Endothelial cell of umbilical vein (primary cell): ENCODE measurements around the gene MCL1. TPM values are rescaled to one million over a fixed set of nuclear protein-coding genes. Genes with fewer than 3 reads are reported as not detected.

Source experiments
- BruUV-seq: library from RNA; stranded (reverse); fragments of 400-500 nt; replicated peaks from 2 replicates; lab custom pipeline; 2021; lab: Mats Ljungman, UMichigan
- CTCF ChIA-PET: fragments of 300-600, 350-600 bp; sonication (Branson Sonifier 250); formaldehyde crosslinking; loops from one replicate; lab custom pipeline; 2021; ENCODE audit warnings: antibody characterized with exemption, inconsistent platforms; lab: Charles Lee
- POLR2A ChIA-PET: fragments of 300-600, 350-600 bp; sonication (Branson Sonifier 250); formaldehyde crosslinking; loops from one replicate; lab custom pipeline; 2021; ENCODE audit warnings: antibody characterized with exemption, inconsistent platforms; lab: Charles Lee
- DNase-seq: peaks from one replicate; pipeline ENCODE4 v3.0.0-alpha.2; 2011; ENCODE audit warnings: low read depth, low spot score
- FAIRE-seq: peaks from 2 replicates; lab custom pipeline; 2011; peaks lifted over from hg19 to GRCh38; lab: Jason Lieb, UNC
- H2AFZ ChIP-seq: 2 replicates; pipeline ENCODE4 v1.6.0; 2012; ENCODE audit warnings: low read depth, low read length, control low read depth, inconsistent platforms
- H3K27ac ChIP-seq: 2 replicates; pipeline ENCODE4 v1.5.1; 2011; ENCODE audit warnings: low read depth, mild to moderate bottlenecking, control low read depth, low read length, moderate library complexity; ENCODE audit not compliant: insufficient read depth
- H3K27me3 ChIP-seq, 2 experiments: 2 replicates each; pipeline versions ENCODE4 v1.6.0 to v1.6.1; 2011; ENCODE audit warnings: low read length in 2 of 2, mixed read lengths in 1 of 2; ENCODE audit not compliant: control insufficient read depth in 2 of 2, insufficient read depth in 2 of 2
- H3K36me3 ChIP-seq, 2 experiments: 2 replicates in 1 of 2; 3 replicates in 1 of 2; pipeline ENCODE4 v1.5.1; 2011; ENCODE audit warnings: low read length in 2 of 2, mild to moderate bottlenecking in 1 of 2, moderate library complexity in 1 of 2; ENCODE audit not compliant: control insufficient read depth in 2 of 2, insufficient read depth in 2 of 2; ENCODE audit errors: extremely low read depth in 1 of 2
- H3K4me1 ChIP-seq: 3 replicates; pipeline ENCODE4 v1.5.1; 2011; ENCODE audit warnings: mild to moderate bottlenecking, low read length; ENCODE audit not compliant: control insufficient read depth, insufficient read depth; ENCODE audit errors: extremely low read depth
- H3K4me2 ChIP-seq: 2 replicates; pipeline ENCODE4 v1.6.1; 2011; ENCODE audit warnings: low read length, control low read depth, mixed read lengths; ENCODE audit not compliant: insufficient read depth
- H3K4me3 ChIP-seq, 3 experiments: fragments of 200-600 bp in 1 of 3; sonication (generic), shearing (Covaris generic) in 1 of 3; replicated peaks in 1 of 3; 2 replicates each; pipeline ENCODE4 v1.5.1; 2011 to 2016; ENCODE audit warnings: control low read depth in 3 of 3, low read length in 3 of 3, mild to moderate bottlenecking in 2 of 3, inconsistent platforms in 1 of 3, low read depth in 1 of 3, moderate library complexity in 1 of 3; ENCODE audit not compliant: insufficient read depth in 1 of 3
- H3K79me2 ChIP-seq: 2 replicates; pipeline ENCODE4 v1.6.0; 2012; ENCODE audit warnings: low read length, inconsistent platforms; ENCODE audit not compliant: control insufficient read depth, insufficient read depth
- H3K9ac ChIP-seq: replicated peaks from 2 replicates; pipeline ENCODE3; 2011; ENCODE audit warnings: low read length, control low read depth; ENCODE audit not compliant: insufficient read depth; ENCODE audit errors: extremely low read depth
- H3K9me1 ChIP-seq: replicated peaks from 3 replicates; pipeline ENCODE4 v1.6.0; 2011; ENCODE audit warnings: mild to moderate bottlenecking, low read length; ENCODE audit not compliant: control insufficient read depth, insufficient read depth; ENCODE audit errors: extremely low read depth
- H3K9me3 ChIP-seq: replicated peaks from 2 replicates; pipeline ENCODE4 v1.5.1; 2012; ENCODE audit warnings: low read length, inconsistent platforms; ENCODE audit not compliant: control insufficient read depth, insufficient read depth
- H4K20me1 ChIP-seq: replicated peaks from 2 replicates; pipeline ENCODE3; 2011; ENCODE audit warnings: mild to moderate bottlenecking, low read length; ENCODE audit not compliant: control insufficient read depth, insufficient read depth; ENCODE audit errors: extremely low read depth
- EZH2 ChIP-seq: IDR thresholded peaks from 2 replicates; pipeline ENCODE4 v1.6.1; 2012; ENCODE audit warnings: borderline replicate concordance, low read depth, mild to moderate bottlenecking, moderate library complexity, low read length, inconsistent platforms; ENCODE audit not compliant: severe bottlenecking
- FOS ChIP-seq: IDR thresholded peaks from 2 replicates; pipeline ENCODE4 v1.6.1; 2011; ENCODE audit warnings: mild to moderate bottlenecking, low read length, moderate library complexity, borderline replicate concordance; ENCODE audit not compliant: insufficient read depth
- GATA2 ChIP-seq: IDR thresholded peaks from 2 replicates; pipeline ENCODE4 v1.7.0; 2011; ENCODE audit warnings: low read depth, mild to moderate bottlenecking, moderate library complexity, mixed read lengths, low read length; ENCODE audit not compliant: insufficient read length, insufficient read depth
- JUN ChIP-seq: IDR thresholded peaks from 2 replicates; pipeline ENCODE4 v1.6.1; 2011; ENCODE audit warnings: borderline replicate concordance, low read depth; ENCODE audit not compliant: insufficient read length, insufficient read depth
- MYC ChIP-seq: IDR thresholded peaks from one replicate; pipeline ENCODE4 v1.6.1; 2011; ENCODE audit warnings: mild to moderate bottlenecking, low read depth, low read length
- POLR2A ChIP-seq: IDR thresholded peaks from 2 replicates; pipeline ENCODE4 v1.6.1; 2012; ENCODE audit warnings: low read depth, mild to moderate bottlenecking, control low read depth, low read length
- POLR2AphosphoS5 ChIP-seq: IDR thresholded peaks from 2 replicates; pipeline ENCODE4 v1.6.1; 2012; ENCODE audit warnings: low read depth, mild to moderate bottlenecking, control low read depth, low read length, moderate library complexity; ENCODE audit not compliant: insufficient read depth
- dilution Hi-C: fragments of 300-500 bp; cut with MboI; formaldehyde crosslinking; loops from one replicate; pipeline ENCODE4 v1.15.0; 2019; ENCODE audit warnings: low sequenced_read_pairs; ENCODE audit not compliant: extremely low pct_ligation_motif_present
- intact Hi-C: fragments of 100-400 bp; cut with micrococcal nuclease; formaldehyde crosslinking; loops from one replicate; pipeline ENCODE4 v1.10.0; 2022
- polyA plus RNA-seq, 4 experiments: library from polyadenylated mRNA; depleted of rRNA in 3 of 4; stranded (reverse) in 3 of 4; unstranded in 1 of 4; fragments of >200 nt; gene quantifications; 2 replicates each; pipeline versions ENCODE4 v1.2.1 to v1.2.3, GENCODE V29; 2011 to 2012; ENCODE audit warnings: missing spikeins in 1 of 4
- total RNA-seq: library from RNA; stranded (reverse); gene quantifications from 2 replicates; pipeline ENCODE4 v1.2.3, GENCODE V29; 2021
- TF ChIP-seq, protein P1 (sequence below), 2 donors: IDR thresholded peaks; 1 replicate in 1 of 2; 2 replicates in 1 of 2; pipeline ENCODE4 v1.5.1; 2011; ENCODE audit warnings: low read length in 2 of 2, mild to moderate bottlenecking in 2 of 2, moderate library complexity in 2 of 2, control low read depth in 1 of 2, inconsistent platforms in 1 of 2, low read depth in 1 of 2; ENCODE audit not compliant: insufficient read depth in 1 of 2; ENCODE audit errors: extremely low read depth in 1 of 2
- TF ChIP-seq, protein P2 (sequence below): IDR thresholded peaks from 2 replicates; pipeline ENCODE4 v1.6.1; 2011; ENCODE audit not compliant: insufficient read depth, insufficient read length

Gene MCL1
- total and polyA plus RNA-seq, 2 donors (not counting 3 experiments of a cell fraction or from before 2014, with no cell fraction given), result 87.3 to 186 TPM

DNA sequence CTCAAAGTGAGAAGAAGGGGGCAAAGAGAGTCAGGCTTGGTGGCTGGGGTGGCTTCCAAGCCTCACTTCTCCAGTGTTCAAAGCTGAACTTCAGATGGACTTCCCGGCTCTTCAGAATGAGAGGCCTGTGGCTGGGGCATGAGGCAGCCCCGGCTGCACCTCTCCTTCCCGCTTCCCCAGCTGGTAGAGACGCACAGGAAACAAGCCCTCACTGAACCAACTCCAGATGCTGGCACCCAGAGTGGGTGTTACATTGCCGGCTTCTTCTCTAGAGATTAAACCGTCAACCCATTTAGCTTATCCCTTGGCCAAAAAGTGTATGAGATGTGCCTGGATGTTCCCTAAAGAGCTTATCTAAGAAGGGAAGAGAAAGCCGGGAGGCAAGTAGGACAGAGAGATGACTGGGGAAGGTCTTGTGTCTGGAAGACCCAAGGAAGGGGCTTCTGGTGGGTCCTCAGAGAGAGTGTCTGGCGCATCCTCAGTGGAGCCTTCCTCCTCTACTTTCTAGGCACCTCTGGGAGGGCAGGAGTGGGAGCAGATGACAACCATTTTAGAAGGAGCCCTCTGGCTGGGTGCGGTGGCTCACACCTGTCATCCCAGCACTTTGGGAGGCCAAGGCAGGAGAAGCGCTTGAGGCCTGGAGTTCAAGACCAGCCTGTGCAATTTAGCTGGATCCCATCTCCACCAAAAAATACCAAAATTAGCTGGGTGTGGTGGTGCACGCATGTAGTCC, 28.2 kb downstream of the MCL1 start:
- Histone ChIP-seq H3K9ac (no peak overlapping the region), H3K4me2 (no peak overlapping the region), H3K4me3 (no peak overlapping the region), H2AFZ (no peak overlapping the region), H3K36me3 (peaks cover 0 to 4% of the 10 kb centered on the region in 2 experiments), H3K79me2 (no peaks in the 10 kb centered on the region), H3K27ac (no peak overlapping the region), H3K4me1 (peaks cover 22% of the 10 kb centered on the region), H4K20me1 (no peaks in the 10 kb centered on the region), H3K27me3 (no peaks in the 10 kb centered on the region), H3K9me1 (no peaks in the 10 kb centered on the region), H3K9me3 (no peaks in the 10 kb centered on the region)
- FAIRE-seq (no peak), DNase-seq (no peak)
- intact Hi-C loops (no loop called here), dilution Hi-C loops (no loop called here)
- POLR2A ChIA-PET, result interaction anchor here (0.6 to 1.3 kb wide), 3 partner anchors 28 to 461 kb away, joined by 5 to 7 read pairs (median 5); partner anchors contain the start of gene MCL1
- CTCF ChIA-PET, result interaction anchor here (1.0 to 2.1 kb wide), 4 partner anchors 9 to 295 kb away, joined by 3 to 17 read pairs (median 6); no protein-coding TSS in a partner anchor
- TF ChIP-seq MYC (no peak), EZH2 (no peak), POLR2A (no peak), JUN (no peak), FOS (no peak), POLR2AphosphoS5 (no peak), GATA2 (no peak)
- TF ChIP-seq, protein P1, sequence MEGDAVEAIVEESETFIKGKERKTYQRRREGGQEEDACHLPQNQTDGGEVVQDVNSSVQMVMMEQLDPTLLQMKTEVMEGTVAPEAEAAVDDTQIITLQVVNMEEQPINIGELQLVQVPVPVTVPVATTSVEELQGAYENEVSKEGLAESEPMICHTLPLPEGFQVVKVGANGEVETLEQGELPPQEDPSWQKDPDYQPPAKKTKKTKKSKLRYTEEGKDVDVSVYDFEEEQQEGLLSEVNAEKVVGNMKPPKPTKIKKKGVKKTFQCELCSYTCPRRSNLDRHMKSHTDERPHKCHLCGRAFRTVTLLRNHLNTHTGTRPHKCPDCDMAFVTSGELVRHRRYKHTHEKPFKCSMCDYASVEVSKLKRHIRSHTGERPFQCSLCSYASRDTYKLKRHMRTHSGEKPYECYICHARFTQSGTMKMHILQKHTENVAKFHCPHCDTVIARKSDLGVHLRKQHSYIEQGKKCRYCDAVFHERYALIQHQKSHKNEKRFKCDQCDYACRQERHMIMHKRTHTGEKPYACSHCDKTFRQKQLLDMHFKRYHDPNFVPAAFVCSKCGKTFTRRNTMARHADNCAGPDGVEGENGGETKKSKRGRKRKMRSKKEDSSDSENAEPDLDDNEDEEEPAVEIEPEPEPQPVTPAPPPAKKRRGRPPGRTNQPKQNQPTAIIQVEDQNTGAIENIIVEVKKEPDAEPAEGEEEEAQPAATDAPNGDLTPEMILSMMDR (IDR thresholded peaks at IDR 0.05; ENCODE audit: extremely low read depth in 1 of 2, insufficient read depth in 1 of 2, low read depth in 1 of 2, low read length in 2 of 2), result no peak
- TF ChIP-seq, protein P2, sequence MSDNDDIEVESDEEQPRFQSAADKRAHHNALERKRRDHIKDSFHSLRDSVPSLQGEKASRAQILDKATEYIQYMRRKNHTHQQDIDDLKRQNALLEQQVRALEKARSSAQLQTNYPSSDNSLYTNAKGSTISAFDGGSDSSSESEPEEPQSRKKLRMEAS, result no peak
- BruUV-seq, result no TSS peak
